Activated CD8-positive, alpha-beta T cell treated with anti-CD3 and anti-CD28 coated beads for 36 hours (primary cell): ENCODE measurements around the gene MAST4. TPM values are rescaled to one million over a fixed set of nuclear protein-coding genes. Genes with fewer than 3 reads are reported as not detected.

Experiments
- ATAC-seq: fragments of 200-7000 bp; cut with Tn5 transposase; one replicate; pipeline ENCODE4 v1.10.0; 2021; ENCODE audit warnings: mild to moderate bottlenecking, moderate library complexity
- CTCF ChIA-PET: fragments of 350-600 bp; sonication (Branson Sonifier 250); formaldehyde crosslinking; loops from one replicate; lab custom pipeline; 2021; ENCODE audit warnings: antibody characterized with exemption; lab: Charles Lee
- POLR2A ChIA-PET: fragments of 350-600 bp; sonication (Branson Sonifier 250); formaldehyde crosslinking; loops from one replicate; lab custom pipeline; 2021; ENCODE audit warnings: antibody characterized with exemption; lab: Charles Lee
- DNase-seq: peaks from one replicate; pipeline ENCODE4 v3.0.0-alpha.2; 2020
- H3K27ac Mint-ChIP-seq: one replicate; pipeline ENCODE4 v1.8.0; 2021; ENCODE audit warnings: mild to moderate bottlenecking, mixed read lengths
- H3K27me3 Mint-ChIP-seq: one replicate; pipeline ENCODE4 v1.8.0; 2021; ENCODE audit warnings: mixed read lengths
- H3K36me3 Mint-ChIP-seq: one replicate; pipeline ENCODE4 v1.8.0; 2021; ENCODE audit warnings: low read depth, mixed read lengths
- H3K4me1 Mint-ChIP-seq: one replicate; pipeline ENCODE4 v1.8.0; 2021; ENCODE audit warnings: low read depth, mixed read lengths
- H3K4me3 Mint-ChIP-seq: one replicate; pipeline ENCODE4 v1.8.0; 2021; ENCODE audit warnings: mild to moderate bottlenecking, moderate library complexity, mixed read lengths
- H3K9me3 Mint-ChIP-seq: one replicate; pipeline ENCODE4 v1.8.0; 2021; ENCODE audit warnings: mixed read lengths
- intact Hi-C: fragments of 100-400 bp; cut with micrococcal nuclease; formaldehyde crosslinking; loops from one replicate; pipeline ENCODE4 v1.10.0; 2022
- total RNA-seq, 2 experiments: library from RNA; stranded (reverse); gene quantifications; one replicate each; pipeline ENCODE4 v1.2.3, GENCODE V29; 2021
- TF ChIP-seq, protein P1 (sequence below): fragments of 200-600 bp; IDR thresholded peaks from one replicate; pipeline ENCODE4 v1.8.0; 2022; ENCODE audit warnings: antibody characterized with exemption, mild to moderate bottlenecking

MAST4 gene
- total RNA-seq, 2 experiments from 2014 or later, result 7.6 to 10.0 TPM

- peaks cover 13% of the 10 kb centered on the region for H3K4me1 Mint-ChIP-seq
- TF ChIP-seq, protein P1, sequence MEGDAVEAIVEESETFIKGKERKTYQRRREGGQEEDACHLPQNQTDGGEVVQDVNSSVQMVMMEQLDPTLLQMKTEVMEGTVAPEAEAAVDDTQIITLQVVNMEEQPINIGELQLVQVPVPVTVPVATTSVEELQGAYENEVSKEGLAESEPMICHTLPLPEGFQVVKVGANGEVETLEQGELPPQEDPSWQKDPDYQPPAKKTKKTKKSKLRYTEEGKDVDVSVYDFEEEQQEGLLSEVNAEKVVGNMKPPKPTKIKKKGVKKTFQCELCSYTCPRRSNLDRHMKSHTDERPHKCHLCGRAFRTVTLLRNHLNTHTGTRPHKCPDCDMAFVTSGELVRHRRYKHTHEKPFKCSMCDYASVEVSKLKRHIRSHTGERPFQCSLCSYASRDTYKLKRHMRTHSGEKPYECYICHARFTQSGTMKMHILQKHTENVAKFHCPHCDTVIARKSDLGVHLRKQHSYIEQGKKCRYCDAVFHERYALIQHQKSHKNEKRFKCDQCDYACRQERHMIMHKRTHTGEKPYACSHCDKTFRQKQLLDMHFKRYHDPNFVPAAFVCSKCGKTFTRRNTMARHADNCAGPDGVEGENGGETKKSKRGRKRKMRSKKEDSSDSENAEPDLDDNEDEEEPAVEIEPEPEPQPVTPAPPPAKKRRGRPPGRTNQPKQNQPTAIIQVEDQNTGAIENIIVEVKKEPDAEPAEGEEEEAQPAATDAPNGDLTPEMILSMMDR, result no peak
- H3K27ac Mint-ChIP-seq, result no peak overlapping the region
- intact Hi-C loops, result no loop called here
- DNase-seq (no peak), ATAC-seq (no peak)
- ChIA-PET POLR2A (interaction anchor here (1.0 kb wide), 1 partner anchor 10 kb away, joined by 3 read pairs; no protein-coding TSS in a partner anchor), CTCF (interaction anchor here (0.9 to 1.0 kb wide), 2 partner anchors 21 to 36 kb away, joined by 3 to 4 read pairs; no protein-coding TSS in a partner anchor)
- H3K9me3 Mint-ChIP-seq, result no peaks in the 10 kb centered on the region
- H3K36me3 Mint-ChIP-seq, result no peaks in the 10 kb centered on the region
- no peak overlapping the region for H3K4me3 Mint-ChIP-seq
- peaks cover 29% of the 10 kb centered on the region for H3K27me3 Mint-ChIP-seq
Observed at GRCh38 chr5:66850354-66851075, 254.3 kb downstream of the MAST4 start.

DNA sequence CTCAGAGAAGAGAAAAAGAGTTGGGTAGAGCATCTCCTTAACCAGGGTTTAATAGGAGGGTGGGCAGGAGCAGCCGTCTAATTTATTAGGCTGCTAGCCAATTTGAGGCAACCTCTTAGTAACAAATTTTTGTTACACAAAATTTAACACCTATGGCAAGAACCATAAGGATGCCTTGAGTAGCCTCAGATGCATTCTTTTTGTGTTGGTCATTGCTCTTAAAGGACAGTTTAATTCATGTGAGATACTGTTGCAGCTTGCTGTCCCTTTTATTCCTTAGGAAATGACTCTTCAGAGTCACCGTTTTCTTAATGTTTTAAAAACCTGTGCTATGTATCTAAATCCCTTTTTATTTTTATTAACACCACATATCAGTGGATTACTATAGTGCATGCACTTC lies 255.1 kb downstream of the MAST4 start:
- Mint-ChIP-seq H3K27me3 (peaks cover 29% of the 10 kb centered on the region), H3K36me3 (no peaks in the 10 kb centered on the region), H3K4me1 (peaks cover 13% of the 10 kb centered on the region), H3K9me3 (no peaks in the 10 kb centered on the region), H3K4me3 (no peak overlapping the region), H3K27ac (no peak overlapping the region)
- CTCF ChIA-PET, result interaction anchor here (1.5 kb wide), 1 partner anchor 36 kb away, joined by 4 read pairs; no protein-coding TSS in a partner anchor
- no peak for ATAC-seq
- intact Hi-C loops, result no loop called here
- no peak for DNase-seq
- POLR2A ChIA-PET, result no interaction called here
- TF ChIP-seq, protein P1, result no peak

- ATAC-seq (no peak), DNase-seq (no peak)
- Mint-ChIP-seq H3K4me1 (peaks cover 10% of the 10 kb centered on the region), H3K4me3 (no peak overlapping the region), H3K36me3 (no peaks in the 10 kb centered on the region), H3K9me3 (no peaks in the 10 kb centered on the region), H3K27ac (no peak overlapping the region), H3K27me3 (peaks cover 20% of the 10 kb centered on the region)
- ChIA-PET POLR2A (no interaction called here), CTCF (interaction anchor here (1.2 to 1.3 kb wide), 2 partner anchors 9 to 26 kb away, joined by 3 to 4 read pairs; no protein-coding TSS in a partner anchor)
- TF ChIP-seq, protein P1, result no peak
- intact Hi-C loops, result no loop called here
Observed at GRCh38 chr5:66854416-66854815, 258.2 kb downstream of the MAST4 start.

GRCh38 chr5:66856041-66856805 lies 260.0 kb downstream of the MAST4 start:
- POLR2A ChIA-PET, result no interaction called here
- no peaks in the 10 kb centered on the region for H3K9me3 Mint-ChIP-seq
- no peaks in the 10 kb centered on the region for H3K4me1 Mint-ChIP-seq
- peaks cover 15% of the 10 kb centered on the region for H3K27me3 Mint-ChIP-seq
- H3K36me3 Mint-ChIP-seq, result no peaks in the 10 kb centered on the region
- ATAC-seq (no peak), DNase-seq (no peak)
- no peak overlapping the region for H3K27ac Mint-ChIP-seq
- CTCF ChIA-PET, result no interaction called here
- intact Hi-C loops, result no loop called here
- no peak overlapping the region for H3K4me3 Mint-ChIP-seq
- TF ChIP-seq, protein P1, result no peak

DNA sequence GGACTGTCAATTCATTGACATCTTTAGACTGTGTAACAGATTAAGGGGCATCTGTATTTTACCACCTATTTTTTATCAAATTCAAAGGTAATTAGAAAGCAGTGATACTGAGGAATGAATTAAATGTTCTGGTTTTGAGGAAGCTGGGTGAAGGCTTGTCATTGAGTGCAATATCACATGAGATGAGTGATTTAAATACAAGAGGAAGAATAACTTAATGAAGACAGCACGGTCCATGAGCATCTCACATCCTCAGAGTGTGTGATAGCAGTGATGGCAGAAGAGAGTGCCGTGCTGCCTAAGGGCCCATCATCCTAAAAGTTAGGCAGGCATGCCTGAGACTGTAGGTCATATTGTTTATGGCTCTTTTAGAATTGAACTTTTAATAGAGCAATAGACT lies 263.3 kb downstream of the MAST4 start:
- H3K27ac Mint-ChIP-seq, result no peak overlapping the region
- intact Hi-C loops, result no loop called here

More for the DNA sequence above, 263.3 kb downstream of the MAST4 start:
- ATAC-seq, result no peak
- H3K36me3 Mint-ChIP-seq, result no peaks in the 10 kb centered on the region
- H3K27me3 Mint-ChIP-seq, result peaks cover 12% of the 10 kb centered on the region
- no peaks in the 10 kb centered on the region for H3K9me3 Mint-ChIP-seq
- no peak overlapping the region for H3K4me3 Mint-ChIP-seq
- no peak for DNase-seq
- TF ChIP-seq, protein P1, result no peak
- CTCF ChIA-PET, result no interaction called here
- POLR2A ChIA-PET, result no interaction called here
- no peaks in the 10 kb centered on the region for H3K4me1 Mint-ChIP-seq
